Activated CD8-positive, alpha-beta T cell treated with anti-CD3 and anti-CD28 coated beads for 36 hours (primary cell): ENCODE results near the gene TYROBP. TPM values are rescaled to one million over a fixed set of nuclear protein-coding genes. Genes with fewer than 3 reads are reported as not detected.

Experiments used
- ATAC-seq: fragments of 200-7000 bp; cut with Tn5 transposase; one replicate; pipeline ENCODE4 v1.10.0; 2021; ENCODE audit warnings: mild to moderate bottlenecking, moderate library complexity
- CTCF ChIA-PET: fragments of 350-600 bp; sonication (Branson Sonifier 250); formaldehyde crosslinking; loops from one replicate; lab custom pipeline; 2021; ENCODE audit warnings: antibody characterized with exemption; lab: Charles Lee
- POLR2A ChIA-PET: fragments of 350-600 bp; sonication (Branson Sonifier 250); formaldehyde crosslinking; loops from one replicate; lab custom pipeline; 2021; ENCODE audit warnings: antibody characterized with exemption; lab: Charles Lee
- DNase-seq: peaks from one replicate; pipeline ENCODE4 v3.0.0-alpha.2; 2020
- H3K27ac Mint-ChIP-seq: one replicate; pipeline ENCODE4 v1.8.0; 2021; ENCODE audit warnings: mild to moderate bottlenecking, mixed read lengths
- H3K27me3 Mint-ChIP-seq: one replicate; pipeline ENCODE4 v1.8.0; 2021; ENCODE audit warnings: mixed read lengths
- H3K36me3 Mint-ChIP-seq: one replicate; pipeline ENCODE4 v1.8.0; 2021; ENCODE audit warnings: low read depth, mixed read lengths
- H3K4me1 Mint-ChIP-seq: one replicate; pipeline ENCODE4 v1.8.0; 2021; ENCODE audit warnings: low read depth, mixed read lengths
- H3K4me3 Mint-ChIP-seq: one replicate; pipeline ENCODE4 v1.8.0; 2021; ENCODE audit warnings: mild to moderate bottlenecking, moderate library complexity, mixed read lengths
- H3K9me3 Mint-ChIP-seq: one replicate; pipeline ENCODE4 v1.8.0; 2021; ENCODE audit warnings: mixed read lengths
- intact Hi-C: fragments of 100-400 bp; cut with micrococcal nuclease; formaldehyde crosslinking; loops from one replicate; pipeline ENCODE4 v1.10.0; 2022
- total RNA-seq, 2 experiments: library from RNA; stranded (reverse); gene quantifications; one replicate each; pipeline ENCODE4 v1.2.3, GENCODE V29; 2021
- TF ChIP-seq, protein P1 (sequence below): fragments of 200-600 bp; IDR thresholded peaks from one replicate; pipeline ENCODE4 v1.8.0; 2022; ENCODE audit warnings: antibody characterized with exemption, mild to moderate bottlenecking

TYROBP gene
- total RNA-seq, 2 experiments from 2014 or later: 0.81 to 1.5 TPM

DNA sequence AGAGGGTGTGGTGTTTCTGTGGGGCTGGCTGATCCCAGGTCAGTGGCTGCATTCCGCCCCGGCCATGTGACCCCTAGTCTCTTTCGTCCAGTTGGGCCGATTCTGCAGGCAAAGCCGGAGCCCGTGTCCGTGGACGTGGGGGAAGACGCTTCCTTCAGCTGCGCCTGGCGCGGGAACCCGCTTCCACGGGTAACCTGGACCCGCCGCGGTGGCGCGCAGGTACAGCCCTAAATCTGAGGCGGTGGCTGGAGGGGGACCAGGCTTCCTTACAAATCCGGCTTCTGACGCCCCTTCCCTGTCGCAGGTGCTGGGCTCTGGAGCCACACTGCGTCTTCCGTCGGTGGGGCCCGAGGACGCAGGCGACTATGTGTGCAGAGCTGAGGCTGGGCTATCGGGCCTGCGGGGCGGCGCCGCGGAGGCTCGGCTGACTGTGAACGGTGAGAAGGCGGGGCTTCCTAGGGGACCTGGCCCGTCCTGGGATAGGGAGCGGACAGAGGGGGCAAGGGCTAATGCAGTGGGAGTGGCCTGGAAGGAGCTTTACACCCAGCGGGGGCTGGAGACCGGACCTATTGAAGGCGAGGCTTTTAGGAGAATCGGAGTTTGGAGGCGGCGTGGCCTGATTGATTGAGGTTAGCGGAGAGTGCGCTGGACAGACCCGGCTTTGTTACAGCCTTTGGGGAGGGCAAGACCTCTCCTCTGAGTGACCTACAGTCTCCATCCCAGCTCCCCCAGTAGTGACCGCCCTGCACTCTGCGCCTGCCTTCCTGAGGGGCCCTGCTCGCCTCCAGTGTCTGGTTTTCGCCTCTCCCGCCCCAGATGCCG, 47.1 kb downstream of the TYROBP start:
- DNase-seq (no peak), ATAC-seq (no peak)
- TF ChIP-seq, protein P1, sequence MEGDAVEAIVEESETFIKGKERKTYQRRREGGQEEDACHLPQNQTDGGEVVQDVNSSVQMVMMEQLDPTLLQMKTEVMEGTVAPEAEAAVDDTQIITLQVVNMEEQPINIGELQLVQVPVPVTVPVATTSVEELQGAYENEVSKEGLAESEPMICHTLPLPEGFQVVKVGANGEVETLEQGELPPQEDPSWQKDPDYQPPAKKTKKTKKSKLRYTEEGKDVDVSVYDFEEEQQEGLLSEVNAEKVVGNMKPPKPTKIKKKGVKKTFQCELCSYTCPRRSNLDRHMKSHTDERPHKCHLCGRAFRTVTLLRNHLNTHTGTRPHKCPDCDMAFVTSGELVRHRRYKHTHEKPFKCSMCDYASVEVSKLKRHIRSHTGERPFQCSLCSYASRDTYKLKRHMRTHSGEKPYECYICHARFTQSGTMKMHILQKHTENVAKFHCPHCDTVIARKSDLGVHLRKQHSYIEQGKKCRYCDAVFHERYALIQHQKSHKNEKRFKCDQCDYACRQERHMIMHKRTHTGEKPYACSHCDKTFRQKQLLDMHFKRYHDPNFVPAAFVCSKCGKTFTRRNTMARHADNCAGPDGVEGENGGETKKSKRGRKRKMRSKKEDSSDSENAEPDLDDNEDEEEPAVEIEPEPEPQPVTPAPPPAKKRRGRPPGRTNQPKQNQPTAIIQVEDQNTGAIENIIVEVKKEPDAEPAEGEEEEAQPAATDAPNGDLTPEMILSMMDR: no peak
- ChIA-PET POLR2A (interaction anchor here (1.1 kb wide), 1 partner anchor 8 kb away, joined by 5 read pairs; the partner anchor contains the start of gene NPHS1), CTCF (no interaction called here)
- Mint-ChIP-seq H3K4me3 (no peak overlapping the region), H3K4me1 (peaks cover 9% of the 10 kb centered on the region), H3K9me3 (no peaks in the 10 kb centered on the region), H3K27me3 (peaks cover 45% of the 10 kb centered on the region), H3K36me3 (no peaks in the 10 kb centered on the region), H3K27ac (no peak overlapping the region)
- intact Hi-C loops: no loop called here

DNA sequence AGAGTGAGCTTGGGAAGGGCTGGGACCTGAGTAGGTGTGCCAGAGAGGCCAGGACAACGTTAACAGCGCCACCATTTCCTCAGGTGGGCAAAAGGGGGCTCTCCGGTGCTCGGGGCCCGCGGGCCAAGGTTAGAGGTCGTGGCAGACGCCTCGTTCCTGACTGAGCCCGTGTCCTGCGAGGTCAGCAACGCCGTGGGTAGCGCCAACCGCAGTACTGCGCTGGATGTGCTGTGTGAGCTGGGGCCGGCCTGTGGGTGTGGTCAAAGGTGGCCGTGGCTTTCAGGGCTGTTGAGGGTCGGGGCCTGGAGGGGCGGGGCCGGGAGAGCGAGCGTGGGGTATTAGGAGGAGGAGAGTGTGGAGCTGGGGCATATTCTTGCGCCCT, 47.7 kb downstream of the TYROBP start:
- Mint-ChIP-seq H3K36me3 (no peaks in the 10 kb centered on the region), H3K4me1 (peaks cover 9% of the 10 kb centered on the region), H3K27ac (no peak overlapping the region), H3K9me3 (no peaks in the 10 kb centered on the region), H3K4me3 (no peak overlapping the region), H3K27me3 (peaks cover 46% of the 10 kb centered on the region)
- DNase-seq: no peak
- intact Hi-C loops: no loop called here
- CTCF ChIA-PET: no interaction called here
- ATAC-seq: no peak
- TF ChIP-seq, protein P1: no peak
- POLR2A ChIA-PET: no interaction called here

DNA sequence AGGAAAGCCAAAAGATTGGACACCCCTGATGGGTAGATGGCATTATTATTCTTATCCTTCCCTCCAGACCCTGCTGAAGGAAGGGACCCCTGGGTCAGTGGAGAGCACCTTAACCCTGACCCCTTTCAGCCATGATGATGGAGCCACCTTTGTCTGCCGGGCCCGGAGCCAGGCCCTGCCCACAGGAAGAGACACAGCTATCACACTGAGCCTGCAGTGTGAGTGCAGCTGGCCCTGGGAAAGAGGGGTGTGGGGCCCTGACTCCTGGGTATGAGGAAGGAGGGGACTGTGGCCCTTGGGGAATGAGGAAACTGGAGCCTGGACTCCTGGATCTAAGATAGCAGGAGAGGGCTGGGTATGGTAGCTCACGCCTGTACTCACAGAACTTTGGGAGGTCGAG, 48.7 kb downstream of the TYROBP start:
- intact Hi-C loops: no loop called here
- CTCF ChIA-PET: no interaction called here
- DNase-seq (no peak), ATAC-seq (no peak)
- Mint-ChIP-seq H3K36me3 (no peaks in the 10 kb centered on the region), H3K4me1 (peaks cover 9% of the 10 kb centered on the region), H3K9me3 (no peaks in the 10 kb centered on the region), H3K27me3 (peaks cover 53% of the 10 kb centered on the region), H3K4me3 (no peak overlapping the region), H3K27ac (no peak overlapping the region)
- TF ChIP-seq, protein P1: no peak
- POLR2A ChIA-PET: no interaction called here

DNA sequence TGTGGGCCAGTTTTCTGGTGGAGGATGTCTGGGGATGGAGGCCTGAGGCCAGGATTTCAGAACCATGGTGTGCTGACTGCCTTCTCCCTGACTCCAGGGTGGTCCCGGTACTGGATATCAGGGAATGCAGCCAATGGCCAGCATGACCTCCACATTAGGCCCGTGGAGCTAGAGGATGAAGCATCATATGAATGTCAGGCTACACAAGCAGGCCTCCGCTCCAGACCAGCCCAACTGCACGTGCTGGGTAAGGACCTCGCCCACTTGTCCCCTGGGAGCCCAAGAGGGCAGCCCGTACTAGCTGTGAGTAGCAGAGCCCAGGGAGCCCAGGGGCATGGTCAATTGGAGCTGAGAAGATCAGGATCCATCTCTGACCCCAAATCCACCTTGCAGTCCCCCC, 49.8 kb downstream of the TYROBP start:
- TF ChIP-seq, protein P1: no peak
- Mint-ChIP-seq H3K9me3 (no peaks in the 10 kb centered on the region), H3K27me3 (peaks cover 53% of the 10 kb centered on the region), H3K36me3 (no peaks in the 10 kb centered on the region), H3K27ac (no peak overlapping the region), H3K4me1 (peaks cover 9% of the 10 kb centered on the region), H3K4me3 (no peak overlapping the region)
- intact Hi-C loops: no loop called here
- DNase-seq (no peak), ATAC-seq (no peak)
- ChIA-PET CTCF (no interaction called here), POLR2A (no interaction called here)

DNA sequence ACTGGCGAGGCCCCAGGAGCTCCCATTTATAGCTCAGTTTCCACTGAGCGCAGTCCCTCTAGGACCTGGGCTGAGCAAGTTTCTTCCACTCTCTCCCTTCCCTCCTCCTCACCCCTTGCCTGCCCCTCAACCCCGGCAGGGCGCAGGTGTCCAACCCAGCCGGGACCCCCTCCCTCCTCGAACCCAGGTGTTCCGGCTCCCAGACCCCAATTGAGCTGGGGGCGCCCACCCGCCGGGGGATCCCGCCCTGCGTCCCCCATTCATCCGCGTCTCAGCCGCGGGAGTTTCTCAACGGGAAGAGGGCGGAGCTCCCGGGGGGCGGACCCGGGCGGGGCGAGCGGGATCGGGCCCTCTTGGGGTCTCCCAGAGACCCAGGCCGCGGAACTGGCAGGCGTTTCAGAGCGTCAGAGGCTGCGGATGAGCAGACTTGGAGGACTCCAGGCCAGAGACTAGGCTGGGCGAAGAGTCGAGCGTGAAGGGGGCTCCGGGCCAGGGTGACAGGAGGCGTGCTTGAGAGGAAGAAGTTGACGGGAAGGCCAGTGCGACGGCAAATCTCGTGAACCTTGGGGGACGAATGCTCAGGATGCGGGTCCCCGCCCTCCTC, 51.4 kb downstream of the TYROBP start, which contains the start of gene KIRREL2:
Gene KIRREL2 (plus strand): TSS at position 366 of the 604 bp plus-strand sequence. CDS start 209 bp downstream, at position 575.
- DNase-seq (peak; percentile 50), ATAC-seq (peak; percentile 65)
- Mint-ChIP-seq H3K4me1 (peaks cover 9% of the 10 kb centered on the region), H3K36me3 (no peaks in the 10 kb centered on the region), H3K9me3 (no peaks in the 10 kb centered on the region), H3K27ac (no peak within 1 kb of the TSS), H3K27me3 (peaks cover 47% of the 10 kb centered on the region), H3K4me3 (peak within 1 kb of the TSS; percentile 71)
- TF ChIP-seq, protein P1: no peak
- CTCF ChIA-PET: interaction anchor here (0.7 to 0.8 kb wide), 2 partner anchors 30 to 102 kb away, joined by 3 read pairs; no protein-coding TSS in a partner anchor
- intact Hi-C loops: no loop called here
- POLR2A ChIA-PET: interaction anchor here (0.8 to 1.0 kb wide), 3 partner anchors 12 to 119 kb away, joined by 3 read pairs; partner anchors contain the start of gene APLP1
